Measurements from ENCODE around the gene SEMA3D.

SEMA3D gene

DNA sequence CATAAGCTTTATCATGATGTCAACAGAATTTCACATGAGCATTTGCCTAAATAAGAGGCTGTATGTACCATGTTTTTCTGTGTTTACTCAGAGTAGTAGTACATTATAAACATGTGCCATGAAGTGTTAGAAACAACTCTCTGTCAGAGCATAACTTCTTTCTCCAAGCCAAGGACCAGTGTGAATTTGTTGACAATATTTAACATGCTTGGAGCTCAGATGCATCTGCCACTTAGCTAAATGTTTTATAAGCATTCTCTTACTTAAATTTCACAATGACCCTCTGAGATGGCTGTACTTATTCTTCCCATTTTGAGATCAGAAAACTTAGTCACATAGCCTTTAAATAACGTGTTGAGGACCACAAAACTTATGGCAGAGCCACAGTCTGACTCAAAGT is 105.0 kb downstream of the SEMA3D start:
- in situ Hi-C loops (cut with MboI; ENCODE audit: low sequenced_read_pairs), result no loop called here

DNA sequence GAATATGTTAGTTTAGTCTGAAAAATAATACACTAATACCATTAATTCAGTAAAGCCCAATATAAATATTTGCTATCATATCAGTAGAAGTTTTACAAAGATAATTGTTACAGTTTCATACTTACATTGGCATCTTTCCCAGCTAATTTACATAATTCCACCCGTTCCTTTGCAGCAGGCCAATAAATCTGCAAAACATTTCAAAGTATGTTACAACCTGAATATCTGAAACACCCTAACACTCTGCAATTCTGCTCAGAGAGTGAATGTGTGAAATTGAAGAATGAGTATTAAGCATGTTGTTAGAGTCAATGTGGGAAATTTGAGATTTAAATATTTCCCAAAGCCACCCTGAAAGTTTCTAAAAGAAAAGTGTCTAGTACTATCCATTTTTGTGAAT is 105.5 kb downstream of the SEMA3D start:
- in situ Hi-C loops (cut with MboI; ENCODE audit: low sequenced_read_pairs), result no loop called here

DNA sequence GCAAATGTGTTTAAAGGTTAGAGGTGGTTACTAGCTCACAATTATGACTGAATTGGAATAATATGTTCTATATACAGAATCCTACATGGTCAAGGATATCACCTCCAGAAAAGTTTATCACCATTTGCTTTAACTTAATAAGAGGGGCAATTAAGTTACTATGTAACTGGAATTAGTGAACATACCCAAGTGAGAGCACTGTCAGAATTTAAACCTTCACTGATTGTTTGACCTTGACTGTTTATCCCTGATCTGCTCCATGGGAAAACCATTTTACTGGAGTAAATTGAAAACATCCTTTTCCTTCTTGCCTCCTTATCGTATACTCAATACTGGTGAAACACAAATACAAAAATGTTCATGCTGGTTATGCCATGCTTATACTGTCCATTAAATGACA is 107.4 kb downstream of the SEMA3D start:
- in situ Hi-C loops (cut with MboI; ENCODE audit: low sequenced_read_pairs), result no loop called here

- in situ Hi-C loops (cut with MboI; ENCODE audit: low sequenced_read_pairs), result no loop called here
Measured at GRCh38 chr7:85078181-85078580, 108.7 kb downstream of the SEMA3D start.

DNA sequence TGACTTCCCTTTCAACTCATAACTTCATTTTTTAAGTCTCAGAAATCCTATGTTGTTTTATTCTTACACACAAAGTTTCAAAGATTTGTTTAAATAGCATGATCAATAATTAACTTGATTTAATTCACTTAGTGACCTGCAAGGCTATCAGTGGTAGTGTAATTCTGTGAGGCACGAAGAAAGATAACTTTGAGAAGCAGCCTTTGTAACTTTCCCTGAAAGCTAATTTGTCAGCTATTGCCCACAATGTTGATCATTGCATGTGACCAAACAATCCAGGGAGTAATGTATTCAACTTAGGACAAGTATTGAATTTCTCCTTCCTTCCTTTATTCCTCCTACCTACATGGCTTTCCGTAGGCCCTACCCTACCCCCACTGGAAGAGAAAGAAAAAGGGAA is 111.0 kb downstream of the SEMA3D start:
- in situ Hi-C loops (cut with MboI; ENCODE audit: low sequenced_read_pairs), result no loop called here

DNA sequence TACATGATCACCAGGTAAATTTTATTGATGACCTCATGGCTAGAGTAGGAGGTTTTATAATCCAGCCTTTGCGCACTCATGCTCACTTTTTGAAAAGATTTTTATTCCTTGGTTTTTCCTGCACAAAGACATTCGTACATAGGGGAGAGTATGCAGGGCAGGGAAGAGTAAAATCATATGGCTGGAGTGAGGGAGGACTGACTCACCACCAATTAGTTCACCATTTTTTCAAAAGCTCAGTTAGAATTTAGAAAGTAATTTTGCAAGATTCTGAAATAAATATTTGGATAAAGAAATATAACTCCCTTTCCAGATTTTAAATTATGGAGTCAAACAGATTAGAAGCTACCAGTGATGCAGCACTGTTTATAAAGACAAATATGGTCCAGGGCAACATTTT is 111.9 kb downstream of the SEMA3D start:
- in situ Hi-C loops (cut with MboI; ENCODE audit: low sequenced_read_pairs), result no loop called here

DNA sequence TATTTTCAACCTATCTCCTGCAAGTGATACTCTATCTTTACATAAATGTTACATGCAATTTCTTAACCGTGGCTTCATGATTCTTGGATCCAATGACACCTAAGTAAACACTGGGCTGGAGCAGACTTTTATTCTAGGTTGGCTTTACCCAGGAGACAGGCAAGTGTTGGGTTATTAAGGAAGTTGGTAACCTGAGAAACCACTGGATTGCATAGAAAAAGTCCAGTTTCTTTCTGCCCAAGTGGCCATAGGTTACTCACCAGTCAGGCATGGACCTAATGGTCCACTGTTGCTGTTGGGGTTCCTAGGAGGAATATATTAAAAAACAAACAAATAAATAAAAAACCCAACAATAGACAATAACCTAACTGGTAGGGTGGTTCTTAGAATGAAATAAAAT is 112.8 kb downstream of the SEMA3D start:
- in situ Hi-C loops (cut with MboI; ENCODE audit: low sequenced_read_pairs), result no loop called here

- in situ Hi-C loops (cut with MboI; ENCODE audit: low sequenced_read_pairs), result no loop called here
Measured at GRCh38 chr7:85070967-85071628, 115.8 kb downstream of the SEMA3D start.

DNA sequence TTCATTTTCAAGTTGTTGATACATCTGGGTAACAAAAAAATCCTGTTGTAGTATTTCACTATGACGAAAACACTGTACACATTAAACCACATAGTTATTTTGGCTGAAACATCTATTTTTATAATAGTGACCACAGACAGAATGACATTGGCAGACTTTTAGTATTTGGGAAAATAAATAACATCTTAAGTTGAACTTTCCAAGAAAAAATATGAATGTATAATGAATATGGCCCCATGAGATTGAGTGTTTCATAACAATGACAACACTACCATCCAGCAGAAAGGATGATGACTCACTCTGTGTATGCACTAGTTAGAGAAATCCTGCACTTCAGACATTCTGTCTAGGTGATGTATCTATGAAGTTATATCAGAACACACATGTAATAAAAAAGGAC is 118.1 kb downstream of the SEMA3D start:
- in situ Hi-C loops (cut with MboI; ENCODE audit: low sequenced_read_pairs), result no loop called here

DNA sequence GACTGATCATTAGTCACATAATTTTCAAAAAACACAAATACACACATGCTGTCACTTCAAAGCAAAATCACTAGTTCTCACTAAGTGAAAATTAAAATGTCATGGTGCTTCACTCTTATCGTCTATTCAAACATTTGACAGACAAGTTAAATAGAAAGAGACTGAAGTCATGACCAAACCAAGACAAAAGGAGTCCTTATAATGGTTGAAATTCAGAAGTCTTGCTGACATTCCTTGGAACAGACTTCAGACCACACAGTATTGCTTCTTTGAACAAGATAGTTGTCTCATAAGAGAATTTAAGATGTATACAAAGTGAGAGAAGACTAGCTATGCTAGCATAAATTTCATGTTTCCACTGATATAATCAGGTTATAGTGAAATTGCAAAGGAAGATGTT is 119.5 kb downstream of the SEMA3D start:
- in situ Hi-C loops (cut with MboI; ENCODE audit: low sequenced_read_pairs), result no loop called here

DNA sequence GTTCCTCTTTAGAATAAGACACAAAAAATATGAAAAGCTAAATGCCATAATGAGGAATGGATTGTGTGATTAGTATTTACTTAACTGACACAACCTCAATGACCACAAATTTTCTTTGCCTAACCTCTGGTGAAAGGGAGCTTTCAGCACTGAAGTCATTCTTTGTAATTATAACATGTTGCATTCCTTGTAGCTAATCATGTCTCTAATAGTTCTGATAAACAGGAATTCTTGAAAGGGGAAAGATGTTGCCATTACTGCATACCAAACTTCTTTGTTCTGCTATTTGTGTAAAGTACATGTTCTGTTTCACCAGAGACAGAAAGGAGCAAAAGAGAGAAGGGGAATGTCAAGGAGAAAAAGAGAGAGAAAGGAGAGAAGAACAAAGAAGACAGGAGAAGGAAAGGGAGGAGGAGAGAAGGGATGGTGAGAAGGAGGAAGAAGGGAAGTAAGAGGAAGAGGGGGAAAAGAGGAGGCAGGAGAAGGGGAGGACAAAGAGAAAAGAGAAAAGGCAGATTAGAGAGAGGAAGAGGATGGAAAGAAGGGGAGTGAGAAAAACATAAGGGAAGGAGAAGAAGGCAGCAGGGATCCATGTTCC is 120.9 kb downstream of the SEMA3D start:
- in situ Hi-C loops (cut with MboI; ENCODE audit: low sequenced_read_pairs), result no loop called here

GRCh38 chr7:85065306-85065705 is 121.5 kb downstream of the SEMA3D start:
- in situ Hi-C loops (cut with MboI; ENCODE audit: low sequenced_read_pairs), result no loop called here

- in situ Hi-C loops (cut with MboI; ENCODE audit: low sequenced_read_pairs), result no loop called here
Measured at GRCh38 chr7:85062651-85063050, 124.2 kb downstream of the SEMA3D start.

GRCh38 chr7:85061456-85061855 is 125.4 kb downstream of the SEMA3D start:
- in situ Hi-C loops (cut with MboI; ENCODE audit: low sequenced_read_pairs), result no loop called here

GRCh38 chr7:85060696-85061095 is 126.2 kb downstream of the SEMA3D start:
- in situ Hi-C loops (cut with MboI; ENCODE audit: low sequenced_read_pairs), result no loop called here

GRCh38 chr7:85055906-85056305 is 130.9 kb downstream of the SEMA3D start:
- in situ Hi-C loops (cut with MboI; ENCODE audit: low sequenced_read_pairs), result no loop called here

DNA sequence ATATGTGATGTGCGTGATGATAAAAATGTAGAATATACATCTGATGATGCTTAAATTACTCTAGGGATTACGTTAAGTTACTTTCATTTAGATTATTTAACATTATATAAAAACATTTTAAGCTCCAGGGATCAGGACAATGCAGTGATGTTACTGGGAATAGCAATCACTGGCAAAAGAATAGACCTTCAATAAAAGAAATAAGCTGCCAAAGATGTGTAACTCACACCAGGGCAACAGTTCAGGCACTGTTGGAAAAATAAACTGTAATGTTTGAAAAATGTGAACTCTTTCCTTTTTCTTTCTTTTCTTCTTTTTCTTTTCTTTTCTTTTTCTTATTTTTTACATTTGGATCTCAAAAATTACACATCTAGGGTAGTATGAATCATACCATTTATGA is 131.7 kb downstream of the SEMA3D start:
- in situ Hi-C loops (cut with MboI; ENCODE audit: low sequenced_read_pairs), result no loop called here

- in situ Hi-C loops (cut with MboI; ENCODE audit: low sequenced_read_pairs), result no loop called here
Measured at GRCh38 chr7:85054306-85054705, 132.6 kb downstream of the SEMA3D start.

- in situ Hi-C loops (cut with MboI; ENCODE audit: low sequenced_read_pairs), result no loop called here
Measured at GRCh38 chr7:85052894-85053293, 134.0 kb downstream of the SEMA3D start.

GRCh38 chr7:85052056-85052737 is 134.7 kb downstream of the SEMA3D start:
- in situ Hi-C loops (cut with MboI; ENCODE audit: low sequenced_read_pairs), result no loop called here

DNA sequence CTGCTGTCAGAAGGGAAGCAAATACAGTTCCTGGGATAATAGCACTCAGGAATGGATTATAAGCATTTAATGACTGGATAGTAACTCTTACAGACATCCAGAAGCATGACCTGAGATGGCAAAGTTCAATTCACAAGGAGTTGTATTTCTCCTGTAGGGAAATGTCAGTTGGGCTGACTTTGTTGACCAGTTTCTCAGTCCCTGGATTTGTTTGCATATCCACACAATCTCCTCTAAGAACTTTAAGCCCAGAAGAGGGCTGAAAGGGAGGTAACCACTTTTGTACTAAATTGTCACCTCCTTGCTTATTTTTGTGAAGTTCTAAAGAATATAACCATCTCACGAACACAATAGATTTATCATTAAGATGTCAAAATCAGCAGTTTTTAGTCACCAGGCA is 140.3 kb downstream of the SEMA3D start:
- in situ Hi-C loops (cut with MboI; ENCODE audit: low sequenced_read_pairs), result no loop called here

- in situ Hi-C loops (cut with MboI; ENCODE audit: low sequenced_read_pairs), result no loop called here
Measured at GRCh38 chr7:85041605-85042216, 145.1 kb downstream of the SEMA3D start.
